ENCODE data around the gene KRT73. TPM values are rescaled to one million over a fixed set of nuclear protein-coding genes. Genes with fewer than 3 reads are reported as not detected.

Gene KRT73
- total and polyA plus RNA-seq, 2 of the 8 experiments (the other 6 are each of a cell fraction or from before 2014, with no cell fraction given) = not detected

GRCh38 chr12:52566847-52567291 is 51.5 kb downstream of the KRT73 start:
- TF ChIP-seq BACH1 (IDR thresholded peaks at IDR 0.05; ENCODE audit: low read length) (no peak), CEBPB (IDR thresholded peaks at IDR 0.05; ENCODE audit: low read depth, low read length) (no peak), RAD21 (IDR thresholded peaks at IDR 0.05 in 1 of 2, conservative IDR thresholded peaks at IDR 0.05 in 1 of 2; ENCODE audit: low read depth in 2 of 2, low read length in 2 of 2) (no peak), MAFK (IDR thresholded peaks at IDR 0.05; ENCODE audit: low read depth, low read length) (no peak), KDM5A (IDR thresholded peaks at IDR 0.05; ENCODE audit: low read length) (no peak)
- no peak overlapping the region for H3K23ac ChIP-seq (ENCODE audit: insufficient read length)
- H3K23me2 ChIP-seq (ENCODE audit: low read depth, low read length) = no peaks in the 10 kb centered on the region
- H4K5ac ChIP-seq (ENCODE audit: insufficient read length, low read depth, low read length) = no peak overlapping the region
- no peak overlapping the region for H4K91ac ChIP-seq (replicated peaks; ENCODE audit: insufficient read length, low read length)
- H2BK15ac ChIP-seq (ENCODE audit: low read length) = no peak overlapping the region
- H2BK20ac ChIP-seq (ENCODE audit: low read length) = no peak overlapping the region
- H3K9me3 ChIP-seq (ENCODE audit: insufficient read depth in 2 of 2, low read depth in 1 of 2, low read length in 1 of 2) = no peaks in the 10 kb centered on the region
- H3K79me1 ChIP-seq (ENCODE audit: low read depth, low read length) = no peaks in the 10 kb centered on the region
- H3K27ac ChIP-seq (ENCODE audit: low read depth, low read length) = no peak overlapping the region
- POLR2A ChIA-PET (ENCODE audit: partially characterized antibody) = no interaction called here
- no peaks in the 10 kb centered on the region for H4K20me1 ChIP-seq (replicated peaks in 1 of 2; ENCODE audit: control insufficient read depth in 1 of 2, insufficient read depth in 2 of 2, low read length in 2 of 2)
- H4K8ac ChIP-seq (ENCODE audit: extremely low read depth, insufficient read depth, low read length) = no peak overlapping the region
- H2AK5ac ChIP-seq (ENCODE audit: low read depth, low read length) = no peak overlapping the region
- no peak overlapping the region for H3K18ac ChIP-seq (ENCODE audit: extremely low read depth, low read length)
- no peak overlapping the region for H2BK5ac ChIP-seq (ENCODE audit: low read depth, low read length)
- DNase-seq (ENCODE audit: low read depth in 1 of 2, low spot score in 2 of 2) (no peak), FAIRE-seq (no peak)
- no peak overlapping the region for H3K56ac ChIP-seq (replicated peaks; ENCODE audit: insufficient read length, low read depth, low read length)
- no peak overlapping the region for H3K4ac ChIP-seq (replicated peaks; ENCODE audit: insufficient read length, low read depth, low read length)
- no peaks in the 10 kb centered on the region for H3K4me1 ChIP-seq (replicated peaks in 1 of 4; ENCODE audit: control insufficient read depth in 3 of 4, insufficient read depth in 4 of 4, low read length in 3 of 4)
- no peak overlapping the region for H3K9ac ChIP-seq (replicated peaks in 1 of 4; ENCODE audit: extremely low read depth in 1 of 4, low read depth in 3 of 4, low read length in 3 of 4)
- H2BK120ac ChIP-seq (replicated peaks; ENCODE audit: low read depth, low read length) = no peak overlapping the region
- H2BK12ac ChIP-seq (ENCODE audit: low read depth, low read length) = no peak overlapping the region
- CTCF ChIA-PET (ENCODE audit: partially characterized antibody) = interaction anchor here (0.7 to 2.7 kb wide), 18 partner anchors 10 to 426 kb away, joined by 3 to 13 read pairs (median 4); partner anchors contain the start of gene KRT71
- no peak overlapping the region for H3K4me2 ChIP-seq (ENCODE audit: insufficient read depth in 1 of 2, low read depth in 2 of 2, low read length in 2 of 2)
- no peaks in the 10 kb centered on the region for H3K36me3 ChIP-seq (ENCODE audit: control insufficient read depth in 2 of 4, insufficient read depth in 4 of 4, low read length in 3 of 4)
- WGBS, 2 experiments (ENCODE audit: extremely low coverage in 1 of 2, insufficient coverage in 1 of 2, insufficient read length in 1 of 2, insufficient replicate concordance in 2 of 2, low coverage in 1 of 2, low lambda C conversion rate in 2 of 2, missing lambda C conversion rate in 1 of 2) = 93% methylated on average over 8 of the region's 8 CpGs; no CpG with 5 or more reads in 1 of the 2 experiments
- H3K14ac ChIP-seq (ENCODE audit: insufficient read length) = no peak overlapping the region
- no peaks in the 10 kb centered on the region; a peak in 1 of 7 replicates for H3K27me3 ChIP-seq (replicated peaks in 1 of 4; ENCODE audit: control insufficient read depth in 3 of 4, extremely low read depth in 1 of 4, insufficient read depth in 3 of 4, low read length in 3 of 4)
- H3K4me3 ChIP-seq (ENCODE audit: extremely low read depth in 1 of 4, insufficient read depth in 2 of 4, low read depth in 3 of 4, low read length in 4 of 4) = no peak overlapping the region
- H2AFZ ChIP-seq (ENCODE audit: low read length) = no peak overlapping the region
- no peaks in the 10 kb centered on the region for H3K79me2 ChIP-seq (ENCODE audit: control insufficient read depth in 1 of 2, insufficient read depth in 2 of 2, low read length in 2 of 2)

All from H1 (cell line).